Activated CD4-positive, alpha-beta memory T cell treated with anti-CD3 and anti-CD28 coated beads for 36 hours (primary cell): ENCODE results near the gene BOLA2. TPM values are rescaled to one million over a fixed set of nuclear protein-coding genes. Genes with fewer than 3 reads are reported as not detected.
"Not testable (repeated sequence)": the region's sequence is repeated elsewhere in the genome, so short reads cannot be mapped to it uniquely, and the experiment has no call there.

Experiments used
- CTCF ChIA-PET: fragments of 350-600 bp; sonication (Branson Sonifier 250); formaldehyde crosslinking; loops from one replicate; lab custom pipeline; 2021; ENCODE audit warnings: antibody characterized with exemption, inconsistent platforms; lab: Charles Lee
- POLR2A ChIA-PET: fragments of 350-600 bp; sonication (Branson Sonifier 250); formaldehyde crosslinking; loops from one replicate; lab custom pipeline; 2021; ENCODE audit warnings: antibody characterized with exemption; lab: Charles Lee
- DNase-seq: peaks from one replicate; pipeline ENCODE4 v3.0.0-alpha.2; 2020
- H3K27ac Mint-ChIP-seq: one replicate; pipeline ENCODE4 v1.8.0; 2021; ENCODE audit warnings: mixed read lengths
- H3K27me3 Mint-ChIP-seq: one replicate; pipeline ENCODE4 v1.8.0; 2021; ENCODE audit warnings: mixed read lengths
- H3K36me3 Mint-ChIP-seq: one replicate; pipeline ENCODE4 v1.8.0; 2021; ENCODE audit warnings: mixed read lengths
- H3K4me1 Mint-ChIP-seq: one replicate; pipeline ENCODE4 v1.8.0; 2021; ENCODE audit warnings: low read depth, mixed read lengths
- H3K4me3 Mint-ChIP-seq: one replicate; pipeline ENCODE4 v1.8.0; 2021; ENCODE audit warnings: mild to moderate bottlenecking, mixed read lengths
- H3K9me3 Mint-ChIP-seq: one replicate; pipeline ENCODE4 v1.8.0; 2021; ENCODE audit warnings: mixed read lengths
- intact Hi-C: fragments of 100-400 bp; cut with micrococcal nuclease; formaldehyde crosslinking; loops from one replicate; pipeline ENCODE4 v1.15.1; 2023
- total RNA-seq, 2 experiments: library from RNA; stranded (reverse); gene quantifications; one replicate each; pipeline ENCODE4 v1.2.3, GENCODE V29; 2021

The BOLA2 gene
- total RNA-seq, 2 experiments from 2014 or later: 7.7 to 9.8 TPM

DNA sequence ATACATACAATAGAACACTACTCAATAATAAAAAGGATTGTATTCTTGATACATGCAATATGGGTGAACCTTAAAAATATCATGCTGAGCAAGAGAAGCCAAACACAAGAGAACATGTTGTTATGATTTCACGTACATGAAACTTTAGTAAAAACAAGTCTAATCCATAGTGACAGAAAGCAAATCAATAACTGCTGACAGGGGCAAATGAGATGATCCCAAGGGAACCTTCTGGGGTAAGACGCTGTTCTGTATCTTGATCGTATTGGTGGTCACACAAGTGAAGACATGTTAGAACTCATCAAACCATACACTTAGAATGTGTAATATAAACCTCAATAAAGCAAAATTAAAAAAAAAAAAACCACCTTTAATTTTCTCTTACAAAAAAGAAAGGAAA, 28.8 kb downstream of the BOLA2 start:
- H3K27me3 Mint-ChIP-seq, DNase-seq, POLR2A ChIA-PET, intact Hi-C loops, H3K4me1 Mint-ChIP-seq, CTCF ChIA-PET, H3K4me3 Mint-ChIP-seq, H3K9me3 Mint-ChIP-seq, H3K27ac Mint-ChIP-seq: not testable (repeated sequence)
- peaks cover 11% of the 10 kb centered on the region for H3K36me3 Mint-ChIP-seq

DNA sequence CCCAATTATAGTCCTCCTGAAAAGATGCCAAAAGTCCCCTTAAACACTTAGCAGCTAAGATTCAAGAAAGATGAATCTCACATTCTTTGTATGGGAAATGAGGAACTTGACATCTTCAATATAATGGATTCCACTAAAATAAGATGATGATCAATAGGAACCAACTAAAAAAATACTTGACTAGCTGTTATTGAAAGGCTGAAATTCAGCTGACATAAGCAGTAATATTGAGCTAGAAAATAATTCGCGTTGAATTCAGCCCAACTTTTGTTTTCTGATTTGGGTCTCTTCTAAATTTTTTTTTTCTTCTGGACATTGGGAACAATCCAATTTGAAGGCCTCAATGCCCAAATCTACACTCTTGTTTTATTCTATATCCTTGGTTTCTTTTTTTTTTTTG, 30.6 kb downstream of the BOLA2 start:
- peaks cover 11% of the 10 kb centered on the region for H3K36me3 Mint-ChIP-seq
- H3K9me3 Mint-ChIP-seq, H3K4me1 Mint-ChIP-seq, H3K4me3 Mint-ChIP-seq, POLR2A ChIA-PET, H3K27ac Mint-ChIP-seq, H3K27me3 Mint-ChIP-seq, DNase-seq, intact Hi-C loops: not testable (repeated sequence)
- CTCF ChIA-PET: interaction anchor here (0.6 kb wide), 1 partner anchor 239 kb away, joined by 3 read pairs; no protein-coding TSS in a partner anchor

DNA sequence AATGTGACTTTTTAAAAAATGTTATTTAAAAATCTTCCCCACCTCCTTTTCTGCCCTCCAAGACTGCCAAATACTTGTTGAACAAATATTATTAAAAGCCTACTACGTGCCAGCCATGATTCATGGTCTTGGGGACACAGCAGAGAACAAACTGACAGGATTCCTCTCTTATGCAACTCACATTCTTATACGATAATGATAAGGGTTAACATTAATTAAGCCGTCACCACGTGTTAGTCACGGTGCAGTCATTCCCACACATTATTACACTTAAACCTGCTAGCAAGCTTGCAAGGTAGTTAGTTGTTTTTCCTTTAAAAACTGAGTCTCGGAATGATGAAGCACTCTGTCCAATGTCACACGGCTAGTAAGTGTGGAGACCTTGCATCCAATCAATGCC, 48.9 kb downstream of the BOLA2 start:
- POLR2A ChIA-PET, DNase-seq, H3K4me1 Mint-ChIP-seq, H3K4me3 Mint-ChIP-seq, H3K27me3 Mint-ChIP-seq, CTCF ChIA-PET, intact Hi-C loops, H3K36me3 Mint-ChIP-seq, H3K27ac Mint-ChIP-seq, H3K9me3 Mint-ChIP-seq: not testable (repeated sequence)

Other genes with a start within 250 kb of the BOLA2 start
- 1 to 10 TPM; 1.1 to 1.6 TPM for gene NPIPB11, start 47.6 kb downstream of the BOLA2 start, total RNA-seq
- 10 to 100 TPM; 56.5 to 63.2 TPM for gene SLX1B, start 182 bp upstream of the BOLA2 start, total RNA-seq
- gene SULT1A4, start 5.6 kb upstream of the BOLA2 start, total RNA-seq: 1 to 10 TPM; 1.4 to 2.4 TPM
- gene NPIPB12, start 52.1 kb upstream of the BOLA2 start, total RNA-seq: 10 to 100 TPM; 38.3 to 45.1 TPM
- 100 to 1,000 TPM; 109 to 114 TPM for gene SPN, start 208.9 kb upstream of the BOLA2 start, total RNA-seq
- 1 to 10 TPM; 8.7 to 9.7 TPM for gene QPRT, start 224.8 kb upstream of the BOLA2 start, total RNA-seq